NCI-H2029 treated with DMSO at 0.1 percent for 48 hours (cell line): ENCODE results near the gene NGRN.
"Not testable (repeated sequence)": the region's sequence is repeated elsewhere in the genome, so short reads cannot be mapped to it uniquely, and the experiment has no call there.

Experiments
- DNase-seq: peaks from one replicate; lab custom pipeline; 2025; lab: John Stamatoyannopoulos, UW

The NGRN gene

DNA sequence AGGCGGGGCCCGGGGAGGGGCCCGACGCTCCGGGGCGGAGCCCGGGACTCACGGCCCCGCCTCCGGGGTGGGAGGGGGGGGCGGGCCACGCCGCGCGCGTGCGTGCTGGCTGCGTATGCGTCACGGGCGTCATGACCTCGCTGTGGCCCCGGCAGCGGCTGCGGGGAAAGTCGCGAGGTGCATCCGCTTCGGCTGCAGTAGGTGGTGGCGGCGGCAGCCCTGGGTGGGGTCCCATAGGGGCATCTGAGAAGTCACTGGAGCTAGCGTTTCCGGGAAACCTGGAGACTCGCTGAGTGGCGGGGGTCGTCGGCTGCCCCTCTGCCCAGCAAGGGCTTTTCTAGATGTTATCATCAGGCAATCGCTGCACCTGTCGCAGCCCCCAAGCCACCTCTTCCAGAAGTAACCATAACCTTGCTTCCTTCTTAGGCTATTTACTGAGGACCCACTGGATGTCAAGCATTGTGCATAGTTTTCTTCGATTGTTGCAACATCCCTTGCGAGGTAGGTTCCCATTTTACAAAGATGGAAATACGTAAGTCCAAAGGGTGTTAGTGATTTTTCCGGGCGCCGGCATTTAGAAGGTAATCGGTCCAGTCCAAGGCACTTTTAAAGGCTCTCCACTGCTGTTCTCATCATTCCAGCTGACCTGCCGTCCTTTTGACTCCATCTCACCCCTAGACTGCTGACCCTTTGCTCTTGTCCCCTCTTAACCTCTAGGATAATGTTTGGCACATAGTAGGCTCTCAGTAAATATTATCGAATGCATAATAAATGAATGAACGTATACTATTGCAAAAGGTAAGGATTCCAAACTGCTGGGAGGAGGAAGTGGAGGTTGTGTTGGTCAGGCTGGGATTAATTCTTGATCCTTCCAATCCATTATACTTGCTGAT, 31.1 kb upstream of the NGRN start, which contains the start of gene GDPGP1:
Gene GDPGP1, plus strand, starts transcription at position 114 of the 893 bp plus-strand sequence. CDS start 6,700 bp downstream, outside the sequence.
- DNase-seq = no peak

- no peak for DNase-seq
These were observed 26.1 kb upstream of the NGRN start for GRCh38 chr15:90239371-90239770.

DNA sequence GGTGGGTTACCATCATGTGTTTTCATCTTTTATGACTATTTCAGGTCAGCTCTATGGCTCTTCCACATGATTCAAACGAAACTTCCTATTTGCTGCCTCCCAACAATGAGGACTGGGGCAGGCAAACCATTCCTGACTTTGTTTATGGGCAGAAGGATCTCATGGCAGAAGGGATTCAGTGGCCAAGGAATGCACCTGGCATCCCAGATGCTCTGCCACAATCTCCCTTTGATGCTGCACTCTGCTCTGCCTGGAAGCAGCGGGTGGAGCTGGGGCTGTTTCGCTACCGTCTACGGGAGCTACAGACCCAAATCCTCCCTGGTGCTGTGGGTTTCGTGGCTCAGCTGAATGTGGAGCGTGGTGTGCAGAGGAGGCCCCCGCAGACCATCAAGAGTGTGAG, 24.6 kb upstream of the NGRN start:
- no peak for DNase-seq

DNA sequence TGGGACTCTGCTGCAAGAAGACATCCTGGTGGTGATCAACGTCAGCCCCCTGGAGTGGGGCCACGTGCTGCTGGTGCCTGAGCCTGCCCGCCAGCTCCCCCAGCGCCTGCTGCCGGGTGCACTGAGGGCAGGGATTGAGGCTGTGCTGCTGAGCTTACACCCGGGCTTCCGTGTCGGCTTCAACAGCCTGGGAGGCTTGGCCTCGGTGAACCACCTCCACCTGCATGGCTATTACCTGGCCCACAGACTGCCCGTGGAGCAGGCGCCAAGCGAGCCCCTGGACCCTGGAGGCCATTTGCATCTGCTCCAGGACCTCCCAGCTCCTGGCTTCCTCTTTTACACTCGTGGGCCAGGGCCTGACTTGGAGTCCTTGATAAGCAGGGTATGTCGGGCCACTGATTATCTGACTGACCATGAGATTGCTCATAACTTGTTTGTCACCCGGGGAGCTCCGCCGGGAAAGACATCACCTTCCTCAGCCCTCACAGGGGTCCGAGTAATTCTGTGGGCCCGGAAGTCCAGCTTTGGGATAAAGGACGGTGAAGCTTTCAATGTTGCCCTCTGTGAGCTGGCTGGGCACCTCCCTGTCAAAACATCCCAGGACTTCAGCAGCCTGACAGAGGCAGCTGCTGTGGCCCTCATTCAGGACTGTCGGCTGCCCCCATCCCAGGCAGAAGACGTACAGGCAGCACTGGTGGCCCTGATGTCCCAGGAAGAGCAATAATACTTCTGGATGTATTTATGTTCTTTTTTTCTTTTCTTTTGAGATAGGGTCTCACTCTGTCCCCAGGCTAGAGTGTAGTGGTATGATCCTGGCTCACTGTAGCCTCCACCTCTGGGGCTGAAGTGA, 23.9 kb upstream of the NGRN start:
- DNase-seq = no peak

DNA sequence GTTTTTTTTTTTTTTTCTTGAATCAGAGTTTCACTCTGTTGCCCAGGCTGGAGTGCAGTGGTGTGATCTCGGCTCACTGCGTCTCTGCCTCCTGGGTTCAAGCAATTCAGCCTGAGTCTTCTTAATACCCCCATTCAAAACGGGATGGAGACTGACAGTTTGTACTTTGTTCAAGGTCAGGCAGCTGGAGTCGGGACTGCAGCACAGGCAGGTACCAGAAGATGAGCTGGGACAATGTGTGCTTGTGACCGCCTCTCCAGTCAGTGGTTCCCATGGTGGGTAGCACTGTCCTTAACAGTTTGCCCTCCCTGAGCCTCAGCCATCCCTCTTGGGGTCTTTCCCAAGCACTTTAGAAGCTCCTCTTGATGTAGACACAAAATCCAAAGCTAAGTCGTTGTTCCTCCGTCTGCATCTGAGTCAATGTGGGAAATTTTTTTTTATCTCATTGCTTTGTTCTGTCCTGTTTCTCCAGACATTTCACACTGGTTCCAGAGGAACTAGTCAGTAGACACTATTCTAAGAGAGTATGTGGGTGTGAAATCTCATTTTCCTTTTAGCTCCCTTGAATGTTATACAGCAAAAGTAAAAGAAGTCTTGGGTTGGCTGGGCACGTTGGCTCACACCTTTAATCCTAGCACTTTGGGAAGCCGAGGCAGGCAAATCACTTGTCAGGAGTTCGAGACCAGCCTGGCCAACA, 21.4 kb upstream of the NGRN start:
- DNase-seq = no peak

GRCh38 chr15:90248789-90249202, 16.7 kb upstream of the NGRN start:
- DNase-seq = no peak

- DNase-seq = peak; percentile 39
These were observed 16.1 kb upstream of the NGRN start, which contains the start of gene TTLL13 for GRCh38 chr15:90249203-90249863. TTLL13 (plus strand) TSS chr15:90249556; CDS start chr15:90250631, 1,075 bp downstream.

GRCh38 chr15:90257776-90258175, 7.7 kb upstream of the NGRN start:
- no peak for DNase-seq

DNA sequence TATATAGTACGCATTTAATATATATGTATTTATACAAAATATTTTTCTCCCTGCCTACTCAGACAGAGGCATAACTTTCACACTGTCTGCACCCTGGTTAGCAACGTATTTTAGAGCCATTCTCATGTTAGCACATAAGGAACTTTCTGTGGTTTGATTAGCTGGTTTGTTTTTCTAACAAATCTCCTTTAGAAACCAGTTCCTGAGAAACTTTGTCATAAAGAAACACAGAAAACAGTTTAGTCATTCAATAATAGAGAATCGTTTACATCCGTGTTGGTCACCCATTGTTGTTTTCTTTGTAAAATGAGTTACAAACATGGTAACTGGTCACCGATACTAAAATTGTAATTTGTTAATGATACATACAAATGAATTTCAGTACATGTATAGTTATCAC, 5.9 kb upstream of the NGRN start:
- DNase-seq = no peak

- DNase-seq = not testable (repeated sequence)
These were observed 4.7 kb upstream of the NGRN start for GRCh38 chr15:90260731-90261130.

- DNase-seq = no peak
These were observed 3.7 kb upstream of the NGRN start for GRCh38 chr15:90261811-90262210.

DNA sequence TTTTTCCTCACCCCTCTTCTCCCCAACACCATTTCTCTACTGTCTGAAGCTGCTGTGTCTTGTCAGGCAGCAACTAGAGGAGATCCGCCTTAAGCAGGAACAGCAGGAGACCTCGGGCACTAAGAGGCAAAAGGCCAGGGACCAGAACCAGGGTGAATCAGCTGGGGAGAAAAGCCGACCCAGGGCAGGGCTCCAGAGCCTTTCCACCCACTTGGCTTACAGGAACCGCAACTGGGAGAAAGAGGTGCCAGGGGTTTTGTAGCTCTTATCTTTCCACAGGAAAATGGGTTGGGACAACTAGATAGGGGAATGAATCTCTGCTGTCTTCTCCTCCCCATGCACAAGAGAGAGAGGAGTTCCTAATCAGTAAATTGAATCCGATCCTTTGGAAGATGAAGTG, 3.0 kb upstream of the NGRN start:
- DNase-seq = no peak

DNA sequence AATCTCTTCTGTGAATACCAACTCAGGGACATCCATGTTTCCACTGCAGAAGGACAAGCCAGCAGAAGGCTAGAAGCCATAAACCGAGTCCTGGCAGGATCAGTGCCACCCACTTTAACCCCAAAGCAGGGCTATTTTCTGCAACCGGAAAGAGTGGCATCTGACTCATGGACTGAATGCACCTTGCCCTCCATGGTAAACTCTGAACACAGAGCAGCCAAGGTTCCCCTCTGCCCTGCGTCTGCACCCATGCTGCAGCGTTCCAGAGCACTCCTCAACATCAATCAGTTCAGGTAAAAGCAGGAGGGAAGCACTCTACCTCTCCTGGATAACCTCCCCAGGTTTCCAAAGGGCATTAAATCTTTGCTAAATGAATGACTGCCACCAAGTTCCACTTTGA, 801 bp upstream of the NGRN start:
- no peak for DNase-seq

DNA sequence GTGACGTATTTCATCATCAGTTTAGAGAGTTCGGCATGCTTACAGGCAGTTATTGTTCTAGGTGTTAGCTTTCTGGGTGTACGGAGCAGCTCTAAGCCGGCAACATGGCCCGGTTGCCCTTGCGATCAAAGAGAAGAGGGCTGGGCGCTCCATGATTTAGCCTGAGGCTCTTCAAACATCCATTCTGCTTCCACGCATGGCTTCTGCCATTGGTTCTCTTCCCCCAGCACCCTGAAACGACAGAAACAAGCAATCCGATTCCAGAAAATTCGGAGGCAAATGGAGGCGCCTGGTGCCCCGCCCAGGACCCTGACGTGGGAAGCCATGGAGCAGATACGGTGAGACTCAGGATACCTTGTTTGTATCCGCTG, 574 bp downstream of the NGRN start:
- no peak for DNase-seq

DNA sequence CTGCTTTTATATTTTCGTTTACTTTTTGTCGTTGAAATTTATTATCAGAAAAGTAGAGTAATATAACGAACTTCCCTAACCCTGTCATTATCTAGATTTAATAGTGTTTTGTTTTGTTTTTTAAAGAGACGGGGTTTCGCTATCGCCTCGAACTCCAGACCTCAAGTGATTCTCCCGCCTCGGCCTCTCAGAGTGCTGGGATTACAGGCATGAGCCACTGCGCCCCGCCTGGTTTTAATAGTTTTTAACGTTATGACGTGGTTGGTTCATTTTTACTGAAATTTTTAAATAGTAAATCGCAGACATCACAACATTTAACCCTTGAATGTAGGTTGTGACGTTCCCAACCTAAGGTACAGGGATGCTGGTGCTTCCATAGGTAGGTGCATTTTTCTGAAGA, 1.0 kb downstream of the NGRN start:
- no peak for DNase-seq

DNA sequence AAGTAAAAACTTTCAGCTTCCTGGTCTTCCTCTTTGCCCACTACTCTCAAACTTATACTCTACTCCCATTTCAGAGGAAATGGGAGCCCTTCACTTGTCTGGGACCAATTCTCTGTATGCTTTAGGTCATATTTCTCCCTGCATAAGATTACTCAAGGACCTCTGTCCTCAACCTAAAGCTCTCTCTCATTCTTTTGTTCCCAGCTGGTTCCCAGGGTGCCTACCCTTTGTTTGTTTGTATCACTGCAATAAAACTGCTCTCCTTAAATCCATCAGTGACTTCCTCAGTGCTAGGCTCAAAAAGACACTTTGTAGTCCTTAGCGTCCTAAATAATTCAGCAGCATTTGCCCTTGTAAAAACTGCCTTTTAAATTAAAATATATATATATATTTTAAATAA, 2.9 kb downstream of the NGRN start:
- peak; percentile 48 for DNase-seq

DNA sequence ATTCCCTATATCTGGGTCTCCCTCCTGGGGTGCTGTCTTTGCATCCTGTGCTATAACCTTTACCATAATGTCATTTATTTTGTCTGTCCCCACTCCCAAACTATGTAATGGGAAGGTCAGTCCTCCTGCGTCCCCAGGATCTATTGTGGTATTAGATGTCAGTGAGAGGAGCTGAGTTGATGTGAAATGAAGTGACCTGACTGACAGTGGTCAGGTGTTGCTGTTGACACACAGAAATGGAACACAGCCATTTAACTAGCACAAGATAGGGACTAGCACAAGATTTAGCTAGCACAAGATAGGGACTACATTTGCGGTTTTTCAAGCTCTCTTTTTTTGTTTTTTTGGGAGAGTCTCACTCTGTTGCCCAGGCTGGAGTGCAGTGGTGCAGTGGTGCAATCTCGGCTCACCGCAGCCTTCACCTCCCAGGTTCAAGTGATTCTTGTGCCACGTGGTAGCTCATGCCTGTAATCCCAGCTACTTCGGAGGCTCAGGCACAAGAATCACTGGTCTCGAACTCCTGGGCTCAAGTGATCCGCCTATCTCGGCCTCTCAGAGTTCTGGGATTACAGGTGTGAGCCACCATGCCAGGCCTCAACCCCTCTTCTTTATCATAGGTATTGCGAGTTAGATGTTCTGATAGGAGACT, 5.2 kb downstream of the NGRN start:
- DNase-seq = no peak

GRCh38 chr15:90271459-90272166, 6.1 kb downstream of the NGRN start:
- no peak for DNase-seq

DNA sequence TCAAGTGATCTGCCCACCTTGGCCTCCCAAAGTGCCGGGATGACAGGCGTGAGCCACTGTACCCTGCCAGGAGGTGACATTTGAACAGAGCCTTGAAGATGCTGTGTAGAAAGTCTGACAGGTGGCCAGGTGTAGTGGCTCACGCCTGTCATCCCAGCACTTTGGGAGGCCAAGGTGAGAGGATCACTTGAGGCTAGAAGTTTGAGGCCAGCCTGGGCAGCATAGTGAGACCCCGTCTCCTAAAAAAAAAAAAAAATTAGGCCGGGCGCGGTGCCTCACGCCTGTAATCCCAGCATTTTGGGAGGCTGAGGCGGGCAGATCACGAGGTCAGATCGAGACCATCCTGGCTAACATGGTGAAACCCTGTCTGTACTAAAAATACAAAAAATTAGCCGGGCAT, 13.0 kb downstream of the NGRN start:
- not testable (repeated sequence) for DNase-seq

DNA sequence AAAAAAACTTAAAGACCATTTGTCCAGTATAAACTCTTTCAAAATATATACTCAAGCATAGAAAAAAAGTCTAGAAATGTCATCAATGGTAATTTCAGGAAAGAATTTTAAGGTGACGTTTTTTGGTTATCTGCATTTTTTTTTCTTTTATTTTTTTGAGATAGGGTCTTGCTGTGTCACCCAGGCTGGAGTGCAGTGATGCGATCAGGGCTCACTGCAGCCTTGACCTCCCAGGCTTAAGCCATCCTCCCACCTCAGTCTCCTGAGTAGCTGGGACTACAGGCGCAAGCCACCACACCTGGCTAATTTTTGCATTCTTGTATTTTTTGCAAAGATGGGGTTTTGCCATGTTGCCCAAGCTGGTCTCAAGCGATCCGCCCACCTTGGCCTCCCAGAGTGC, 15.3 kb downstream of the NGRN start:
- not testable (repeated sequence) for DNase-seq

DNA sequence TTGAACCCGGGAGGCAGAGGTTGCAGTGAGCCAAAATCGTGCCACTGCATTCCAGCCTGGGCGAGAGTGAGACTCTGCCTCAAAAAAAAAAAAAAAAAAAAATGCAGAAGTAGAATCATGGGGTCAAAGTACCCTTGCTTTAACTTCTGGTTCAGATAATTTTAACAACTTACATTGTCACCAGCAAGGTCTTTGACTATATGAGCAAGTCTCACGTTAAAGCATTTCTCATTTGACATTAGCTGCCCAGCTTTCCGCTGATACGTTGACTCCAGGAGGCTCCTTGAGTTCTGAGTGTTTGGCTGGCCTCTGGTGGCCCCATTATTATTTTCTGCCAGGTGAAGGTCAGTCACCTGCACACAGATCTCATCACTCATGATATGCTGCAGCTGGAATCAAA, 16.2 kb downstream of the NGRN start:
- not testable (repeated sequence) for DNase-seq
